Uterus (tissue), 4 donors: ENCODE measurements around the gene SLC41A3. TPM values are rescaled to one million over a fixed set of nuclear protein-coding genes. Genes with fewer than 3 reads are reported as not detected.
A peak's percentile ranks its signal among the peaks of the same experiment; 100 is the strongest.

Experiments
- DNase-seq, 2 donors: peaks; one replicate each; pipeline ENCODE4 v3.0.0-alpha.2; 2019 to 2020
- H3K27ac ChIP-seq, 2 donors: fragments of 200-600 bp; sonication (generic); 1 replicate in 1 of 2; 2 replicates in 1 of 2; pipeline ENCODE4 v1.5.1; 2016 to 2018
- H3K27me3 ChIP-seq, 2 donors: fragments of 200-600 bp; sonication (generic); one replicate each; pipeline ENCODE4 v1.5.1; 2018 to 2019; ENCODE audit warnings: control low read depth in 1 of 2
- H3K36me3 ChIP-seq, 2 donors: fragments of 200-600 bp; sonication (generic); one replicate each; pipeline ENCODE4 v1.5.1; 2019; ENCODE audit warnings: control low read depth in 1 of 2
- H3K4me1 ChIP-seq, 2 donors: fragments of 200-600 bp; sonication (generic); one replicate each; pipeline ENCODE4 v1.5.1; 2018 to 2019; ENCODE audit warnings: control low read depth in 1 of 2
- H3K4me3 ChIP-seq, 2 donors: fragments of 200-600 bp; sonication (generic); 1 replicate in 1 of 2; 2 replicates in 1 of 2; pipeline ENCODE4 v1.5.1; 2018 to 2019; ENCODE audit warnings: mild to moderate bottlenecking in 1 of 2
- H3K9me3 ChIP-seq, 2 donors: fragments of 200-600 bp; sonication (generic); one replicate each; pipeline ENCODE4 v1.5.1; 2019; ENCODE audit warnings: control low read depth in 1 of 2
- CTCF ChIP-seq, 4 experiments: fragments of 200-600 bp in 2 of 4; fragments of 450-650 bp in 2 of 4; sonication (generic) in 2 of 4; IDR thresholded peaks; one replicate each; pipeline ENCODE4 v1.5.1; 2016 to 2019; ENCODE audit warnings: antibody characterized with exemption in 4 of 4, mild to moderate bottlenecking in 2 of 4, moderate library complexity in 1 of 4
- POLR2A ChIP-seq, 2 donors: fragments of 450-650 bp; IDR thresholded peaks; one replicate each; pipeline ENCODE4 v1.6.1; 2016; ENCODE audit warnings: antibody characterized with exemption in 2 of 2, mild to moderate bottlenecking in 1 of 2, moderate library complexity in 1 of 2
- intact Hi-C: fragments of 100-400 bp; cut with DNase I; formaldehyde crosslinking; loops from one replicate; pipeline ENCODE4 v1.15.1; 2023; ENCODE audit warnings: low total_unique reads
- total RNA-seq, 4 donors: library from RNA; depleted of rRNA in 3 of 4; stranded (reverse); fragments of >200 nt in 3 of 4; gene quantifications; one replicate each; pipeline versions ENCODE4 v1.1.0 to v1.2.4, GENCODE V29; 2014 to 2023
- donor health status: DM: yes; HTN: yes; CAD: no.

Gene SLC41A3
- total RNA-seq, 4 donors from 2014 or later = 65.9 to 94.9 (median 77.4) TPM

- H3K4me1 ChIP-seq = no peaks in the 10 kb centered on the region
- H3K27me3 ChIP-seq = no peaks in the 10 kb centered on the region
- H3K27ac ChIP-seq = no peak overlapping the region
- H3K36me3 ChIP-seq = no peaks in the 10 kb centered on the region
- no peaks in the 10 kb centered on the region for H3K9me3 ChIP-seq
- TF ChIP-seq CTCF (IDR thresholded peaks at IDR 0.05) (no peak), POLR2A (IDR thresholded peaks at IDR 0.05) (no peak)
- intact Hi-C loops = no loop called here
- DNase-seq = peak in 1 of 2 donors; percentile 11
- H3K4me3 ChIP-seq = no peak overlapping the region
Observed at GRCh38 chr3:126111566-126112475, 27.9 kb upstream of the SLC41A3 start.

GRCh38 chr3:126111126-126111551 is 27.2 kb upstream of the SLC41A3 start:
- Histone ChIP-seq H3K27me3 (no peaks in the 10 kb centered on the region), H3K27ac (no peak overlapping the region), H3K4me1 (no peaks in the 10 kb centered on the region), H3K4me3 (no peak overlapping the region), H3K9me3 (no peaks in the 10 kb centered on the region), H3K36me3 (no peaks in the 10 kb centered on the region)
- TF ChIP-seq POLR2A (IDR thresholded peaks at IDR 0.05) (no peak), CTCF (IDR thresholded peaks at IDR 0.05) (no peak)
- peak in 1 of 2 donors; percentile 4 for DNase-seq
- intact Hi-C loops = no loop called here

- H3K27ac ChIP-seq = no peak overlapping the region
- intact Hi-C loops = no loop called here
- peak in 1 of 2 donors; percentile 4 for DNase-seq
- H3K27me3 ChIP-seq = no peaks in the 10 kb centered on the region
- H3K9me3 ChIP-seq = no peaks in the 10 kb centered on the region
- no peaks in the 10 kb centered on the region for H3K4me1 ChIP-seq
- no peaks in the 10 kb centered on the region for H3K36me3 ChIP-seq
- no peak overlapping the region for H3K4me3 ChIP-seq
- TF ChIP-seq CTCF (IDR thresholded peaks at IDR 0.05) (no peak), POLR2A (IDR thresholded peaks at IDR 0.05) (no peak)
Observed at GRCh38 chr3:126110431-126111125, 26.7 kb upstream of the SLC41A3 start.

- no peaks in the 10 kb centered on the region for H3K36me3 ChIP-seq
- H3K9me3 ChIP-seq = no peaks in the 10 kb centered on the region
- DNase-seq = peak in 1 of 2 donors; percentile 6
Observed at GRCh38 chr3:126109880-126110235, 25.9 kb upstream of the SLC41A3 start.

More at GRCh38 chr3:126109880-126110235, 25.9 kb upstream of the SLC41A3 start:
- intact Hi-C loops = no loop called here
- H3K4me1 ChIP-seq = no peaks in the 10 kb centered on the region
- no peaks in the 10 kb centered on the region for H3K27me3 ChIP-seq
- no peak overlapping the region for H3K27ac ChIP-seq
- H3K4me3 ChIP-seq = no peak overlapping the region
- TF ChIP-seq CTCF (IDR thresholded peaks at IDR 0.05) (no peak), POLR2A (IDR thresholded peaks at IDR 0.05) (no peak)
